HUDEP-2 (cell line): ENCODE results near the gene ZNF804B.
"Not testable (repeated sequence)": the region's sequence is repeated elsewhere in the genome, so short reads cannot be mapped to it uniquely, and the experiment has no call there.

Experiments
- DNase-seq, 76 experiments: peaks; one replicate each; lab custom pipeline; 2025; ENCODE audit not compliant: unreplicated experiment in 76 of 76; lab: John Stamatoyannopoulos, UW

The ZNF804B gene

DNA sequence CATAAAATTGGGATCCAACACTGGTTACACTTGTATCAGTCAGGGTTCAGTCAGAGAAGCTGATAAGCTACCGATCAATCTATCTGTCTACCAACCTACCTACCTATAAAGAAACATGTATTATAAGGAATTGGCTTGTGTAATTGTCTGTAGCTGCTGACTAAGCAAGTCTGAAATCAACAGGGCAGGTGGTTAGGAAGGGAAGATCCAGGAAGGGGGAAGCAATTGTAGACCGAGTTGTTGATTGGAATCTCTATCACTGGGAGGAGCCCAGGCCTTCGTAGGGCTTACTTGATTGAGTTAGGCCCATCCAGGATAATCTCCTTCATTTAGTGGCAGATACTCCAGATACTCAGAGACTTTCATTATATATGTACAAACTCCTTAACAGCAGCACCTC is 307.5 kb downstream of the ZNF804B start:
- no peak for DNase-seq

DNA sequence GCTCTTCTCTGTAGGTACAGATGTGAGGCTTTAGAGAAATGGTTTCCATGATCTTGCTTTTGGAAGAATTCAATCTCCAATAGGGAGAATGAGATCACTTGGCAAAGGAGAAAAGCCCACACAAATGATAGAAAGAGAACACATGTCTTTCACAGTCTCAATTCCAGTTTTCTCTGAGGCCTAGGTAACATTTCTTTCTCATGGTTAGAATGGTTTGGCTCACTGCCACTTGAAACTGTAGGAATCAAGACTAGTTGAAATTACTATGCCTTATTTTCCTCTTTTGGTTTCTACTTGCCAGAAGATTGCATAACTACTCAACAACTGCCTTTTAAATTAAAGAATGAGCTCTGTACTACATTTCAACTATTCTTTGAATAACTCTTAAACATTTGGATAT is 312.6 kb downstream of the ZNF804B start:
- no peak for DNase-seq

DNA sequence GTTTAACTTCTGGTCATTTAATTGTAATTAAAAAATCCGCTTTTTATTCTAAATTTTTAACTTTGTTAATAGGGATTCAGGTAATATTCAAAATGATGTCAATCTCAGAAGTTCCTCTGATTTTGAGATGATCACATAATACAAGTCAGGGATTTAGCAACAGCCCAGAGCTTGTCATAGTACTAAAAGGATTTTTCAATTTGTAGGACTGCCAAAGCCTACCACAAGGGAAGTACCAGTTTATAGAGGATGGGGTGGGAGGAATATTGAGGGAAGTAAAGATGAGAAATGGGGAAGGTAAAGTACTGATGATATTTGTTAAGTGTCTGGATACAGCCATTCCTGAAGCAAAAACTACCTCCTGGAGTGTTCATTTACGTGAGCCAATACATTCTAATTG is 314.3 kb downstream of the ZNF804B start:
- DNase-seq: no peak

DNA sequence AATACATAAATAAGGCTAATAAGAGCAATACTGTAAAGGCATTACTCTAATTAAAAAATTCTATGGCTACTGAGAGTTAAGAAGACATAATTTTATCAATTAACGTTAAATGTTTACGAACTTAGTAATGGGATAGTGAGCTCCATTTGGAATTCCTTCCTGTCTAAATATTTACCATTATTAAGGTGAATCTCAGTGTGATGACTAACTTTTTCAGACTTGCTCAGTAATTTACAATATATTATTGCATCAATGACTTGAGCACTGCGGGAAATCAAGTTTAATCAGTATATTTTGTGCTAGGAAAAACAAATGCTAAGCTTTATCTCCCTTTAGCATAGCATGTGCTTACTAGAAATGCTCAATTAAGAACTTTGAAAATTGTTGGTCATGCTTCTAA is 318.5 kb downstream of the ZNF804B start:
- DNase-seq: no peak

DNA sequence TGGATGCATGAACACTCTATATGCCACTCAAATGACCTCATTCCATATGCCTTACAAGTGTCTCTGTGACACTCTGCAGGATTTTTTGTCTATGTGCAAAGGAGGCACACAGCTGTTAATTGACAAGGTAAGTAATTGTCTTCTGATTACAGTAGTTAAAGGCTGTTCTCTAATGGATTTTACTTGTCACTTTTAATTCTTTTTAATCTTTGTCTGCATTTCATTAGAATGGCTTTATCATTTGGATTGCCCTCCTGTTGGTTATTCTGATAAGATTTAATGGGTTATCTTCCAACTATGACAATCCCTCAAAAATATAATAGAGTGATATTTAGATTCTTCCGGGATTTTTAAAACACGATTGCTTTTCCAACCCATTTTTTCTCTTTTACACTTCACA is 326.1 kb downstream of the ZNF804B start:
- DNase-seq: no peak

DNA sequence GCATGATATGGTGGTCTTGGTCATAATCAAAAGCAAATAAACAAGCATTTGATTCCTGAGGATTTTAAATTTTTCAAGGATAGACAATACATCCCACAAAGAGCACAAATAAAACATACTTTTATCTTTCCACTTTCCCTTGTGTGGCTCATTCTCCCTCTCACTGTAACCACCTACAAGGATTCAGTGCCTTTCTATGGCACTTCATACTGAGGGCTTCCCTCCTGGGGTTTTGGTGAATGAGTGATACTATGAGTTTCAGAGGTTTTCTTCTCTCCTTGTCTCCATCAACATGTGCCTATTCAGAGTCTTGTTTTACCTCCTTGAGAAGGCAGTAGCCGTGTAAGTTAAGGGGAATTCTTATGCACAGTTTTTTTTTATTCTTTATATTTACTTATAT is 332.1 kb downstream of the ZNF804B start:
- no peak for DNase-seq

DNA sequence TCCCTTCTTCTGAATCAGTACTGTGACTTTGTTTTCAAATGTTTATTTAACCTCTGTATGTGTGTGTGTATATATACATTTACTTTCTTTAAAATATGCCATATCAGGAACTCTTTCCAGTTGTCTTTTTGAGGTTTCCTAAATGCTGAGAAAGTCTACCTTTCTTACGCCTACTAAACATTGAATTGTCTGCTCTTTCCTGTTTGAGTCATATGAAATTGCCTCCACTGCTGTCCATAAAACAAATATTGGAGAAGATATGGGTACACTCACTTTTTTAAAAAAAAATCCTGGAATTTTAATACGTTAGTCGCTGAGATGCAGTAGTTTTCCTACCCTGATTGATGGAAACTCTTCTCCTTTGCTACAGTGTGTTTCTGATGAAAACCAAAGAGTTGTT is 334.8 kb downstream of the ZNF804B start:
- DNase-seq: no peak

DNA sequence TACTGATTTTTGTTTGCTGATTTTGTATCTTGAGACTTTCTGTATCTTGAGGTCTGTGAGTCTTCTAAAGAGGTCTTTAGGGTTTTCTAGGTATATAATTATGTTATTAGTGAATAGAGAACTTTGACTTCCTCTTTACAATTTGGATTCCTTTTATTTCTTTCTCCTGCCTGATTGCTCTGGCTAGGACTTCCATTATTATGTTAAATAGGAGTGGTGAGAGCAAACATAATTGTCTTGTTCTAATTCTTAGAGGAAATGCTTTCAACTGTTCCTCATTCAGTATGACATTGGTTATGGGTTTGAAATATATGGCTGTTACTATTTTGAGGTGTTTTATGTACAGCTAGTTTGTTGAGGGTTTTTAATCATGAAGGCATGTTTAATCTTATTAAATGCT is 344.1 kb downstream of the ZNF804B start:
- no peak for DNase-seq

DNA sequence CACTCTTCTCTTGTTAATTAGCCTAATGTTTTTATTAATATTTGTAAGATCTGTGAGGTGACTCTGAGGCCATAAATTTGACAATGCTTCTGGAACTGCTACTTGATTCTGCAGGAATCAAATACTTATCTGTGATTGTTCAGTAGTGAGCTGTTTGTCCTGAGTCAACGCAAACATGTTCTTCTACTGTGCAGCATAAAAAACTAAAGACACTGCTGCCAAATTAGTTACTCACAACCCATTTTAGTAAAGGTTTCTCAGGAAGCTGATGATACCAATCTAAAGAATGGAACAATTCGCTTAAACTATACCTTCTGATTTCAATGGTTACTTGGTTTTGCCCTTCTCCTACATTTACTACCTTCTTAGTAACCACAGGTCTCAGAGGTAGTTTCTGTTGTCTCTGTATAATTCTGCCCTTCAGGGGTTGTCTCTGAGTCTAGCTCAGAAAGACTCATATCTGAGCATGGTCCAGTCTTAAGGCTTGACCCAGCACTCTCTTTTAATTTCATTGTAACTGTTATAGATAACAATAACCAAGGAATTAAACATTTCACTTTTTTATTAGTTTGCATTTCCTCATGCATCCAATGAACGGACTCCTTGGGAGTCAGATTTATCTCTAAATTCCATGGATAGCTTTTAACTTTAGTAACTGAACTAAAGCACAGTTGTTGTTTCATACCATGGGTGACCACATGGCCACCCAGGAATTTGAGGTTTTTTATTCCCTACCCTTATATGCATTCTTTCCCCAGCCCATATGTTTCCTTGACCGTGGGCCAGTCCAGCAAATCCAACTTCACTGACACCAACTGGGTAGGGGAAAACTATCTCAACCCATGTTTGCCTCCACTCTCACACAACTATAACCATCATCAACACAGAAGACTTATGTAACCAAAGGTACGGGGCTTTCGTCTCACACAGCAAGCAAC is 345.5 kb downstream of the ZNF804B start:
- DNase-seq: no peak

DNA sequence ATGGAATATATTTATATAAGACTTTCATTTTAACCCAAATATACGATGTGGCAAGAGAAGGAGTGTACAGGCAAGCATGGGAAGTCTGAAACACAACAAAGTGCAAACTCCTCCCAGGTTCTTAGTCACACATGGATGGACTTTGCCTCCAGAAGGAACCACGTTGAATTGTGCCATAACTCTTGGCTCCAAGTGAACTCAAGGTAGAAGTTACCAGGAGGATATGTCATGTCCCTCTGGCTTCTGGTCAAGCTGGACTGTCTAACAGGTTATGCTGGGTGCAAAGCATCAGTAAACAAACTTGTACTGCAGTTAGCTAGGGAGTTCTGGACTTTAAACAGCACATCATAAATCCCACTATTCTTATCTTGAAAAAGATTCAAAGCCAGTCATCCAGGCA is 364.4 kb downstream of the ZNF804B start:
- DNase-seq: no peak

DNA sequence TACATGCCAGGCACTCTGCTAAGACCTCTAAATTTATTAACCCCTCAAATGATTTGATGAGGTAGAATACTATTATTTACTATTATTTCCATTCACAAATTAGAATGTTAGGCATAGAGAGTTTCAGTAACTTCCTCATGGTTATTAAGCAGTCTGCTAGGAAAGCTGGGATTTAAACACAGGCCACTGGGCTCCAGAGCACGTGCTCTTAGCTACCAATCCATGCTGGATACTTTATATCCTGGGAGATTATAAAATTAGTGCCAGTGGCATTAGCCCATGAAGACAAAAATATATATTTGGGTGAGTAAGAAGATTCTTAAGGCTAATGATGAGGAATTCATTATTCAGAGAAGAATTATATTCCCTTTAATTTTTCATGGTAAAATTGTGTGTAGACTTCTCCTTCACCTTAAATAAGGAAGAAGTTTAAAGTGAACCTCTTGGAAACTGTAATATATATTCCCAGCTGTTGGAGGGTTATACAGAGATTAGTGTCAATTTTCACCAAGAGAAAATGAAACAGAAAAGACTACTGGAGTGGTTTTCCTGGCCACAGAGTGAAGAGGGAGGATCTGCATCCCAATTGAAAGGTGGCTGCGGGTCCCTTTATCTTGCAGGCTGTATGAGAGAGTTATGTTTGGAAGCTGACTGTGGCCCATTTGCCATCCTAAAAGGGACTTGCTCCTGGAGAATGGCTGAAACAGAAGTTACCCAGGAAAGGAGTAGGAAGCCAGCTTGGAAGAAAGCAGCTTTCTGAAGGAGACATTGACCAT is 370.3 kb downstream of the ZNF804B start:
- no peak for DNase-seq

DNA sequence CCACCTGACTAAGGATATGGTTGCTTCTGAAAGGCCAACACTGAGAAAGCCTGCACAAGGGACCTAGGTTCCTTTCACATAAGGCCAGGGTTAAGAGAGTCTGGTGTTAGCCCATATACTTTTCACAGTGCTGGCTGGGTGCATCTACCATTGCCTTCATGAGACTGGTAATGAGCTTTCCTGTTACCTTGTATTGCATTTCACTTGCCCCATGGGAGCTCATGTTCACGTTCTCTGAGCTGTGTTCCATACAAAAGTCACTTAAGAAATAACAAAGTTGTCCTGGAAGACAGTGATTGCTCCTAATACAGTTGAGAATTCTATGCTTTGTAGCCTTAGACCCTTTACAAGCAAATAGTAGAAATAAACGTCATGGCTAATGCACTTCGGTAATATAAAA is 373.9 kb downstream of the ZNF804B start:
- no peak for DNase-seq

DNA sequence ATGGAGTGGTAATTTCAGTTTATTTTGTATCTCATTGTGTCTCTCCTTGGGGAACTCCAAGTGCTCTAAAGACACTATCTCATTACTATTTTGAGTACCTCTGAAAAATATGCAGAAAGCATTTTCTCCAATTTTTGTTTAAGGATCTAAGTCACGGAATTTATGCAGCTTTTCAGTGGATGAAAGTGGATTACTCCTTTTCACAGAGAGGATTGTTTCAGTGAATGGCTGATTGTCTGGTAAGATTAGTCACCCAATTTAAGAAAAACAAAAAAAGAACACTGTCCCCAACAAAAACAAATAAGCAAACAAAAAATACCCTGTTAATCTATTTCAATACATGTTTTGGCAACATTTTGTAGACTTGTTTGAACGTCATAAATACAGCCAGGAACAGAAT is 374.3 kb downstream of the ZNF804B start:
- DNase-seq: no peak

DNA sequence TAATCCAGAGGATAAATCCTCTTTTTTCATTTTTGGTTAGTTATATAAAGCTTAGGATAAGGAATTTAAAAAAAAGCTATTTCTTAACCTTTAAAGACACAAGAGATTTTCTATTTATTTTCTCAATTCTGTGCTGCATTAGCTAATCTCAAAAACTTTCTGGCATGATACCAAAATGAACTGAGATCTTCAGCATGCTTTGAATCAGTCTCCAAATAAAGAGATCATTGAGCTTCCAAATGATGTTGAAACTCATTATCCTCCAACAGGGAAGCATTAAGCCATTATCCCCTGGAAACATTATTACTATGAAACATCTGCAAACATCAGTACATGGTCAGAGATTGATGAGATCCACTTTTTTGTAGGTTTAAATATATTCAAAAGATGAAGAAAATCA is 386.3 kb downstream of the ZNF804B start:
- no peak for DNase-seq

DNA sequence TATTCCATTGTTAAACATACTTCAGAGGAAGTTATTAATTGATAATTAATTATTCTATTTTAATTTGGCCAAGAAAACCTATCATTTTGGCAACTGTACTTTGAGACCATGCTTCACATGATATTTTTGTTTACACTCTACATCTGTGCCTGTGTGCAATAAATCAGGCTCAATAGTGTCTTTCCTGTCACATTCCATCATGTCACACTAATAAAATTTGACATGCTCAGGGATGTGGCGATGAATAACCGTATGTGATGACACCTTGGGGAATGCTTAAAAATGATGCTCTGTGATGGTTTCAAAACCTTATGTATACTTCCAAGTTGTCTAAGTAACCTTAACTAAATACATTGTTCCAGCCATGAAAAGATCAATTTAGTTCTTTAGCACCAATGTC is 400.6 kb downstream of the ZNF804B start:
- DNase-seq: no peak

DNA sequence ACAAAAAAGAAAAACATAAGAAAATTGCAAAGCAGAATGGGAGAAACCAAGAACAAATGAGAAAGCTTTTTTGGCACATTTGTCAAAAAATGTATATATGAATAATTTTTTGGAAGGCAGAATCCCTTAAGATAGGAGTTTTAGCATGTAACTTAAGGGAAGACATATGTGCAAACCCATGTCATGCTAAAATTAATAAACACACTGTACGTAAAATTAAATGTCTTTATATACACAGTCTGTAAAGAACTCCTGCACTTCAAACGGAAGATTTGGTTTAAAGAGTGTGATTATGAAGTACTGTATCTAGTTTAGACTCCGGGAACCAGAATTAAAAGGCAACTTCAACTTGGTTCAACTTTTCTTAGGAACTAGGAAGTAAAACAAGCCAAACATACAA is 405.9 kb downstream of the ZNF804B start:
- DNase-seq: no peak

DNA sequence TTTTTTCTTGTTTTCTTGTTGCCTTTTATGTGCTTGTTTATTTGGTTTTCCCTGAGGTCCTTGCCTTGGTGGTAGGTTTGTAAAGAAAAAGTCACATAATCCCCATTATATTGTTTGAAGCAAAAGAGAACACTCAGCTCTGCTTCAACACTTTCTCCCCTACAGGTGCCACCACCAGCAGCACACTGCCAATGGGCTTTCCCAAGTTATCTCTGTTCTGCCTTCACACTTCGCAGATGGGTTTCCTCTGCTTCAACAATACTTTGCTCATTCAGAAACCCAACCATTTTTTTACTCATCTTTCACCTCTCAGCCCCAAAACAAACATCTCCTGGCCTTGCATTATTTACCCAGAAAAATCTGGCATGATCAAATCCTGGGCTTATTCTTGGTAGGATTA is 411.1 kb downstream of the ZNF804B start:
- DNase-seq: no peak

DNA sequence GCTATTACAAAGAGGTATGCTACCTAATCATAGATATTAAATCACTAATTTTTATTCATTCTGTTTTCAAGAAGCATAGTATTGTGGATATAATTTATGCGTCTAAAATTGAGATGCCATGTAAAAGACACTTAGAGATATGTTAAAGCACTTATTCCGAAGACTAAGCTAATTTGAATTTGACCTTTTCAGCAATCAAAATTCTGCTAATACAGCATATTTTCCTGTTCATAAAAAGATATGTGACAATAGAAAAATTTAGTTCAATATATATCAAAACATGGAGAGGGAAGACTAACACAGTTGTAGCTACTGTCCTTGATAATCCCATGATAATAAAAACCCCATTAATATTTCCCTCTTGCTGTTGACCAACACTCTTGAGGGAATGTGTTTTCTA is 422.6 kb downstream of the ZNF804B start:
- no peak for DNase-seq

DNA sequence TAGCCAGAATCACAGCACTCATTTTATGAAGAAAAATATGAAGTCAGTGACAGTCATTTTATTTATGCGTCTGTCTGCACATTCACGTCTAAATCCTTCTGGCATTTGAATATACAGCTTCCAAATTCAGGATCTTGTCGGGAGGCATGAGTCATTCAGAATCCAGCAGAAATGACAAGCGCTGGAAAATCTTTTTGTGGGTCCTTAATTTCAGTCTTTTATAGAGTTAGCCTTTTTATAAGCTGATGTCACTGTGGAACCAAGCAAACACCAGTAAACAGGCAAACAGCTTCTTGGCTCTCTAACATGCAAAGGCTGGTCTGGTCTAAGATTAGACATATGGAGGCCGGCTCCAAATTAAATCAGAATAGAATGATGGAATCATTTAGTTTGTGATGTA is 424.2 kb downstream of the ZNF804B start:
- no peak for DNase-seq

DNA sequence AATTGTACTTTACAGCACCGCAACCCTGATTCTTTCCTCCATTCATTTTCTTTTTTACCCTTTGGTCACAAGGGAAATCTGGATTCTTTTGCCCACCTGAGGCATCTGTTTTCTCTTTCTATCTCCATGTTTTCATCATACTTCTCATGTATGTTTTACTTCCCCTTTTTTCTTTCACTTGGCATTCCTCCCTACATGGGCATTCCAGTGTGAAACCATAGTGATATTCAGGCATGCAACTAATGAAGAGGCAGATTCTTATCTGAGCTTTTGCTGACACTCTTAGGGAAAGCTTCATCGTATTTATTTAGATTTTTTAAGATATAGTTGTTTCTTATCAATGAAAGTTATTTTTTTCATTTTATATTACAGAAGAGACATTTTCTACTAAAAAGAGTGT is 441.3 kb downstream of the ZNF804B start:
- DNase-seq: no peak

DNA sequence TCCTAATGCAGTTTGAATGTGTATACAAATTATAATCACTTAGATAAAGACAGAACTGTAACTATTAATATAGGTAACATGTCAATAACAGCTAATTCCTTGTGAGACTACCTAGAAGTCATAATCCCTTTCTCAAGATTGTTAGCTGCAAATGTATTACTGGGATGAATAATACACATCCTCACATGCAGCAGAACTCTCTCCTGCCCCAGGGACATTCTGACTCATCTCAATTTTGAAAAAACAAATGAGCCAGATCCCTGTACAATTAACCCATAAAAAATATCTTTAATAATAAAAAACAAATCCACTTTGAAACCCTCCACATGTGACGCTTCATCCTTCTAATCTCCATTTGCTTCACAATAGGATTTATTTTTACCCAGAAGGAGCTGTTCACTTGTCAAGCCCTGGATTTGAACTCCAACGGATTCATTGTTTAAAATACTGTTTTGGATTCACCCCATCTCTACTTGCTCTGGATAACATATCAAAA is 464.4 kb downstream of the ZNF804B start:
- DNase-seq: no peak

DNA sequence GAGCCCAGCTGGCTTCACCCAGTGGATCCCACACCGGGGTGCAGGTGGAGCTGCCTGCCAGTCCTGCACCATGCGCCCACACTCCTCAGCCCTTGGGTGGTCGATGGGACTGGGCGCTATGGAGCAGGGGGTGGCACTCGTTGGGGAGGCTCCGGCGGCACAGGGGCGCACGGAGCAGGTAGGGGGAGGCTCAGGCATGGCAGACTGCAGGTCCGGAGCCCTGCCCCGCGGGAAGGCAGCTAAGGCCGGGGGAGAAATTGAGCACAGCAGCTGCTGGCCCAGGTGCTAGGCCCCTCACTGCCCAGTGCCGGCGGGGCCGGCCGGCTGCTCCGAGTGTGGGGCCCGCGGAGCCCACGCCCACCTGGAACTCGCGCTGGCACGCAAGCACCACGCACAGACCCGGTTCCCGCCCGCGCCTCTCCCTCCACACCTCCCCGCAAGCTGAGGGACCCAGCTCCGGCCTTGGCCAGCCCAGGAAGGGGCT is 469.2 kb downstream of the ZNF804B start:
- not testable (repeated sequence) for DNase-seq
